Neural crest cell (in vitro differentiated cells): Measurements from ENCODE around the gene RNF38. TPM values are rescaled to one million over a fixed set of nuclear protein-coding genes. Genes with fewer than 3 reads are reported as not detected.

ENCODE experiments used
- DNase-seq: peaks from one replicate; pipeline ENCODE4 v3.0.0; 2021; ENCODE audit warnings: low read depth, mixed read lengths, low spot score
- H3K27ac Mint-ChIP-seq: one replicate; pipeline ENCODE4 v1.8.0; 2021; ENCODE audit warnings: mild to moderate bottlenecking, mixed read lengths; ENCODE audit not compliant: unreplicated experiment
- H3K27me3 Mint-ChIP-seq: 2 replicates; pipeline ENCODE4 v1.8.0; 2021; ENCODE audit warnings: low read depth, mild to moderate bottlenecking, mixed read lengths
- H3K36me3 Mint-ChIP-seq: 2 replicates; pipeline ENCODE4 v1.8.0; 2021; ENCODE audit warnings: low read depth, mild to moderate bottlenecking, mixed read lengths
- H3K4me1 Mint-ChIP-seq: 2 replicates; pipeline ENCODE4 v1.8.0; 2021; ENCODE audit warnings: mixed read lengths
- H3K4me3 Mint-ChIP-seq: one replicate; pipeline ENCODE4 v1.8.0; 2021; ENCODE audit warnings: mild to moderate bottlenecking, mixed read lengths
- H3K9me3 Mint-ChIP-seq: 2 replicates; pipeline ENCODE4 v1.8.0; 2021; ENCODE audit warnings: mixed read lengths
- total RNA-seq: library from RNA; stranded (reverse); gene quantifications from 2 replicates; pipeline ENCODE4 v1.2.1, GENCODE V29; 2021
- TF ChIP-seq, protein P1 (sequence below): fragments of 200-600 bp; sonication (generic); conservative IDR thresholded peaks from 2 replicates; pipeline ENCODE4 v1.5.0; 2021; ENCODE audit warnings: antibody characterized with exemption, mild to moderate bottlenecking

The RNF38 gene
- total RNA-seq, 1 donor from 2014 or later: 55.7 TPM

DNA sequence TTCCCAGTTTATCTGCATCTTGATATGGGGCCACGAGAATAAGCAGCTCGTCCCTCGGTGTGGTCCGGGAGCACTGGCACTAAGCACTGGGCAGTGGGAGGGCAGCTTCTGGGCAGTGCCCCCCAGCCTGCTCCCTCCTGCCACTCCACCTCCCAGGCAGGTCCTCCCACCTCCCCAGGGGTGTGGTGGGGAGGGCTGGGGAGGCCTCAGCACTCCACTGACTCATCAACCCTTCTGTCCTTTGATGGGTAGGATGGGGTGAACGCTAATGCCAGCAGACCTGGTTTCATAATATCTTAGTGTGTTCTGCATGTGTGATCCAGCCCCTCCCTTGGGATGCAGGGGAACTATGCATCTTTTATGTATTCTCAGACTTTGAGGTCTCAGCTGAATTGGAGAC is 79.6 kb downstream of the RNF38 start:
- H3K4me1 Mint-ChIP-seq: peaks cover 26% of the 10 kb centered on the region
- TF ChIP-seq, protein P1, sequence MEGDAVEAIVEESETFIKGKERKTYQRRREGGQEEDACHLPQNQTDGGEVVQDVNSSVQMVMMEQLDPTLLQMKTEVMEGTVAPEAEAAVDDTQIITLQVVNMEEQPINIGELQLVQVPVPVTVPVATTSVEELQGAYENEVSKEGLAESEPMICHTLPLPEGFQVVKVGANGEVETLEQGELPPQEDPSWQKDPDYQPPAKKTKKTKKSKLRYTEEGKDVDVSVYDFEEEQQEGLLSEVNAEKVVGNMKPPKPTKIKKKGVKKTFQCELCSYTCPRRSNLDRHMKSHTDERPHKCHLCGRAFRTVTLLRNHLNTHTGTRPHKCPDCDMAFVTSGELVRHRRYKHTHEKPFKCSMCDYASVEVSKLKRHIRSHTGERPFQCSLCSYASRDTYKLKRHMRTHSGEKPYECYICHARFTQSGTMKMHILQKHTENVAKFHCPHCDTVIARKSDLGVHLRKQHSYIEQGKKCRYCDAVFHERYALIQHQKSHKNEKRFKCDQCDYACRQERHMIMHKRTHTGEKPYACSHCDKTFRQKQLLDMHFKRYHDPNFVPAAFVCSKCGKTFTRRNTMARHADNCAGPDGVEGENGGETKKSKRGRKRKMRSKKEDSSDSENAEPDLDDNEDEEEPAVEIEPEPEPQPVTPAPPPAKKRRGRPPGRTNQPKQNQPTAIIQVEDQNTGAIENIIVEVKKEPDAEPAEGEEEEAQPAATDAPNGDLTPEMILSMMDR: no peak
- H3K27ac Mint-ChIP-seq: no peak overlapping the region
- H3K36me3 Mint-ChIP-seq: no peaks in the 10 kb centered on the region
- peaks cover 2% of the 10 kb centered on the region for H3K9me3 Mint-ChIP-seq
- H3K4me3 Mint-ChIP-seq: no peak overlapping the region
- H3K27me3 Mint-ChIP-seq: no peaks in the 10 kb centered on the region
- no peak for DNase-seq

DNA sequence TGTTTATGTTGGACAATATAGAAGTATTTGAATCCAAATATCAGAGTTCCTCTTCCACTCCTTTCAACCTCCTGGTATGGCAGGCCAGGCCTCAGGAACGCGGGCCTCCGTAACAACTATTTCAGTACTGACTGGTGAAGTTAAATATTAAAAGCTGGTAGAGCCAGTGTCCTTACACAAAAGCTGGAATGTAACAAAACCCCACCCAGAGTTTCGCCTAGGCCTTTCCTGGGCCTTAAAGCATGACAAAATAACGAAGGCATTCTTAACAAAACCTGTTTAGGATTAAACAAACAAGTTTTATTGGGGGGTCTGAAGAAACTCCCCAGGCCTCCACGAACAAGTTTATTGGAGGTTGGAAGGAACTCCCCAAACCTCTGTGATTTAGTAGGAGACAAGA is 80.3 kb downstream of the RNF38 start:
- H3K4me3 Mint-ChIP-seq: no peak overlapping the region
- peaks cover 33% of the 10 kb centered on the region for H3K4me1 Mint-ChIP-seq
- TF ChIP-seq, protein P1: no peak
- H3K27me3 Mint-ChIP-seq: no peaks in the 10 kb centered on the region
- peaks cover 2% of the 10 kb centered on the region for H3K9me3 Mint-ChIP-seq
- no peak overlapping the region for H3K27ac Mint-ChIP-seq
- no peak for DNase-seq
- no peaks in the 10 kb centered on the region for H3K36me3 Mint-ChIP-seq

DNA sequence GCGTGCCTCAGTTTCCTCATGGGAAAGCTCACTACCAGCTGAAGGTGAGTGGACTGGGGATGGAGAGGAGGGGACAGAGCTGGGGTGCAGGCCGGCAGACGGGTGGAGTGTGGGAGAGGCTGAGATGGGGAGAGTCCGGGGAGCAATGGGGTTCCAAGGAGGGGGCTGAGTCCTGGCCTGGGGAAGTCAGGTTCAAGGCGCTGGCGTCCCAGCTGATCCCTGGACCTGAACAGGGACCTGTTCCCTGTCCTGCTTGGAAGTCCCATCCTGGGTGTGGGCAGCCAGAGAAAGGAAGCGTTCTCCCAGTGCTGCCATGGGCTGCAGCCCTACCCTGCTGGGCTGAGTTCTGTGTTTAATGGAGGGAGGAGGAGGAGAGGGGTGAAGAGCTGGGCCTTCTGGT is 80.9 kb downstream of the RNF38 start:
- H3K27me3 Mint-ChIP-seq: no peaks in the 10 kb centered on the region
- H3K27ac Mint-ChIP-seq: no peak overlapping the region

DNA sequence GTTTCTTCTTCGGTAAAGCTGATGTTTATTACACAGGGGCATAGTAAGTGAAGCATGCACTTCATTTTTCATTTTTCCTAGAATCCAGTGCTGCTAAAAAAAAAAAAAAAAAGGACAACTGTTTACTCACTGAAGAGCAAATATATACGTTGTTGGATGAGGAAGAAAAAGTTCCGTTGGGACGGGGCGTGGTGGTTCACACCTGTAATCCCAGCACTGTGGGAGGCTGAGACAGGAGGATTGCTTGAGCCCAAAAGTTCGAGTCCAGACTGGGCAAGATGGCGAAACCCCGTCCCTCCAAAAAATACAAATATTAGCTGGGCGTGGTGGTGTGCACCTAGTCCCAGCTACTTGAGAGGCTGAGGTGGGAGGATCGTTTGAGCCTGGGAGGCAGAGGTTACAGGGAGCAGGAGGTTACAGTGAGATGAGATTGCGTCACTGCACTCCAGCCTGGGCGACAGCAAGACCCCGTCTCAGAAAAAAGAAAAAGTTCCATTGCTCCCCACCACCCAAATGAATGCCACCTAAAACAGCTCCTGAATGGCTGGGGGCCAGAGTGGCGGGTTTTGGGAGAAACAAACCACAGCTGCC is 81.8 kb downstream of the RNF38 start:
- Mint-ChIP-seq H3K27ac (no peak overlapping the region), H3K4me3 (no peak overlapping the region)
- TF ChIP-seq, protein P1: no peak

More for the DNA sequence above, 80.9 kb downstream of the RNF38 start:
- no peak for DNase-seq
- no peak overlapping the region for H3K4me3 Mint-ChIP-seq
- peaks cover 2% of the 10 kb centered on the region for H3K9me3 Mint-ChIP-seq
- no peaks in the 10 kb centered on the region for H3K36me3 Mint-ChIP-seq
- TF ChIP-seq, protein P1: no peak
- peaks cover 33% of the 10 kb centered on the region for H3K4me1 Mint-ChIP-seq

DNA sequence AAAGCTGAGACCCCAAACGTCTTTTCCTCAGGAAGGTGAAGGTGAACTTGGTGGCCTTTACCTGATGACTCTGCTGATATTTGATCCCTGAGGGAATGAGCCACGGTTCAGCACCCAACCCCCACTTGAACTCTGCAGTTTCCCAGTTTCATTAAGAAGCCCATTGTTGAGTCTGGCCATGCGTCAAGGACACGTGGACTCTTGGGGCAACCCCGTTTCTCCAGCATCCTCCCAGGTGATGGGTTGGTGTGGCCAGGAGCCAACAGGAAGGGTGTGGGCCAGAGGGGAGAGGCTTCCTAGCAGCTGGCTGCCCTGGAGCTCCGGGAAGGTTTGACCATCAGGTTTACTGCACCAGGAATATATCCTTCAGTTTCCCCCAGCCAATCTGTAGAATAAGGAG is 82.3 kb downstream of the RNF38 start:
- Mint-ChIP-seq H3K4me3 (no peak overlapping the region), H3K36me3 (no peaks in the 10 kb centered on the region), H3K27me3 (no peaks in the 10 kb centered on the region), H3K4me1 (peaks cover 43% of the 10 kb centered on the region), H3K9me3 (peaks cover 2% of the 10 kb centered on the region), H3K27ac (no peak overlapping the region)
- TF ChIP-seq, protein P1: no peak
- no peak for DNase-seq

More for the DNA sequence above, 81.8 kb downstream of the RNF38 start:
- no peaks in the 10 kb centered on the region for H3K36me3 Mint-ChIP-seq
- peaks cover 2% of the 10 kb centered on the region for H3K9me3 Mint-ChIP-seq
- H3K27me3 Mint-ChIP-seq: no peaks in the 10 kb centered on the region
- peaks cover 38% of the 10 kb centered on the region for H3K4me1 Mint-ChIP-seq
- DNase-seq: no peak
